Thyroid gland (tissue), 4 donors: ENCODE results near the gene TPBGL.
A peak's percentile ranks its signal among the peaks of the same experiment; 100 is the strongest.

Experiments
- CTCF ChIP-seq, 6 experiments: fragments of 200-600 bp in 3 of 6; fragments of 450-650 bp in 3 of 6; sonication (generic) in 3 of 6; IDR thresholded peaks; one replicate each; pipeline ENCODE4 v1.5.1; 2016 to 2019; ENCODE audit warnings: antibody characterized with exemption in 6 of 6, mild to moderate bottlenecking in 2 of 6, inconsistent platforms in 1 of 6, moderate library complexity in 1 of 6
- POLR2A ChIP-seq, 2 donors: fragments of 450-650 bp; IDR thresholded peaks; one replicate each; pipeline ENCODE4 v1.6.1; 2017; ENCODE audit warnings: antibody characterized with exemption in 2 of 2, mild to moderate bottlenecking in 2 of 2, moderate library complexity in 1 of 2

- TF ChIP-seq POLR2A (IDR thresholded peaks at IDR 0.05) (no peak), CTCF (IDR thresholded peaks at IDR 0.05) (peak in 2 of 6 experiments; percentile 15 to 27)
These were observed 30.4 kb downstream of the TPBGL start for GRCh38 chr11:75270896-75271418.
